ENCODE data around the gene RAC2.

RAC2 gene

GRCh38 chr22:37249986-37250385 is 5.9 kb upstream of the RAC2 start:
- Histone ChIP-seq H3K4me2 (ENCODE audit: low read length) (no peak overlapping the region), H3K9me3 (ENCODE audit: low read length) (no peaks in the 10 kb centered on the region), H3K79me2 (ENCODE audit: insufficient read depth, low read length) (no peaks in the 10 kb centered on the region), H3K9me2 (ENCODE audit: low read depth, low read length) (no peaks in the 10 kb centered on the region), H3K9ac (ENCODE audit: low read length) (no peak overlapping the region), H3K27ac (ENCODE audit: low read depth, low read length, poor library complexity, severe bottlenecking) (no peak overlapping the region), H3F3A (ENCODE audit: insufficient read depth, low read length) (0 out of 2 replicates have a peak, but pooled peaks cover 3% of the 10 kb centered on the region), H3K4me3 (ENCODE audit: low read depth, low read length, poor library complexity, severe bottlenecking) (no peak overlapping the region), H3K4me1 (ENCODE audit: insufficient read depth, low read length, severe bottlenecking) (peaks cover 35% of the 10 kb centered on the region), H4K20me1 (ENCODE audit: insufficient read depth, low read length) (no peaks in the 10 kb centered on the region), H3K36me3 (ENCODE audit: insufficient read depth, low read length) (no peaks in the 10 kb centered on the region; the same call in 1 of the 2 replicates), H2AFZ (ENCODE audit: low read length) (no peak overlapping the region), H3K27me3 (ENCODE audit: insufficient read depth, low read length) (no peaks in the 10 kb centered on the region; the same call in 1 of the 2 replicates)
- TF ChIP-seq CTCF (IDR thresholded peaks at IDR 0.05; ENCODE audit: low read length) (no peak), EZH2 (IDR thresholded peaks at IDR 0.05; ENCODE audit: borderline replicate concordance, low read length) (no peak)

- 0 out of 2 replicates have a peak, but pooled peaks cover 3% of the 10 kb centered on the region for H3F3A ChIP-seq (ENCODE audit: insufficient read depth, low read length)
- no peaks in the 10 kb centered on the region for H3K9me2 ChIP-seq (ENCODE audit: low read depth, low read length)
- no peak overlapping the region for H3K4me3 ChIP-seq (ENCODE audit: low read depth, low read length, poor library complexity, severe bottlenecking)
- no peak overlapping the region for H2AFZ ChIP-seq (ENCODE audit: low read length)
- no peak overlapping the region for H3K4me2 ChIP-seq (ENCODE audit: low read length)
- H3K27me3 ChIP-seq (ENCODE audit: insufficient read depth, low read length): no peaks in the 10 kb centered on the region; the same call in 1 of the 2 replicates
- no peak overlapping the region for H3K27ac ChIP-seq (ENCODE audit: low read depth, low read length, poor library complexity, severe bottlenecking)
- TF ChIP-seq EZH2 (IDR thresholded peaks at IDR 0.05; ENCODE audit: borderline replicate concordance, low read length) (no peak), CTCF (IDR thresholded peaks at IDR 0.05; ENCODE audit: low read length) (no peak)
- no peak overlapping the region for H3K9ac ChIP-seq (ENCODE audit: low read length)
- no peaks in the 10 kb centered on the region for H3K9me3 ChIP-seq (ENCODE audit: low read length)
- peaks cover 46% of the 10 kb centered on the region for H3K4me1 ChIP-seq (ENCODE audit: insufficient read depth, low read length, severe bottlenecking)
- H3K36me3 ChIP-seq (ENCODE audit: insufficient read depth, low read length): no peaks in the 10 kb centered on the region; the same call in 1 of the 2 replicates
- peaks cover 7% of the 10 kb centered on the region; the same call in 1 of the 2 replicates for H3K79me2 ChIP-seq (ENCODE audit: insufficient read depth, low read length)
- no peaks in the 10 kb centered on the region for H4K20me1 ChIP-seq (ENCODE audit: insufficient read depth, low read length)
Observed at GRCh38 chr22:37248251-37248650, 4.2 kb upstream of the RAC2 start.

GRCh38 chr22:37245740-37246139 is 1.7 kb upstream of the RAC2 start:
- Histone ChIP-seq H4K20me1 (ENCODE audit: insufficient read depth, low read length) (no peaks in the 10 kb centered on the region), H3K79me2 (ENCODE audit: insufficient read depth, low read length) (peaks cover 8% of the 10 kb centered on the region; the same call in 1 of the 2 replicates), H3K4me2 (ENCODE audit: low read length) (peak overlapping the region; percentile 80; the same call in 1 of the 2 replicates), H3K4me3 (ENCODE audit: low read depth, low read length, poor library complexity, severe bottlenecking) (no peak overlapping the region), H2AFZ (ENCODE audit: low read length) (no peak overlapping the region), H3K27ac (ENCODE audit: low read depth, low read length, poor library complexity, severe bottlenecking) (peak overlapping the region; percentile 97), H3K9ac (ENCODE audit: low read length) (no peak overlapping the region), H3K36me3 (ENCODE audit: insufficient read depth, low read length) (peaks cover 14% of the 10 kb centered on the region), H3K9me2 (ENCODE audit: low read depth, low read length) (no peaks in the 10 kb centered on the region), H3K4me1 (ENCODE audit: insufficient read depth, low read length, severe bottlenecking) (peaks cover 65% of the 10 kb centered on the region), H3F3A (ENCODE audit: insufficient read depth, low read length) (0 out of 2 replicates have a peak, but pooled peaks cover 3% of the 10 kb centered on the region), H3K9me3 (ENCODE audit: low read length) (no peaks in the 10 kb centered on the region), H3K27me3 (ENCODE audit: insufficient read depth, low read length) (no peaks in the 10 kb centered on the region)
- TF ChIP-seq CTCF (IDR thresholded peaks at IDR 0.05; ENCODE audit: low read length) (no peak), EZH2 (IDR thresholded peaks at IDR 0.05; ENCODE audit: borderline replicate concordance, low read length) (no peak)
